Natural killer cell (primary cell): ENCODE data around the gene NPEPL1. TPM values are rescaled to one million over a fixed set of nuclear protein-coding genes. Genes with fewer than 3 reads are reported as not detected.

Experiments used
- ATAC-seq, 3 donors: fragments of 150-1000 bp in 2 of 3; fragments of 200-7000 bp in 1 of 3; cut with Tn5 transposase; 1 replicate in 1 of 3; 2 replicates in 2 of 3; pipeline ENCODE4 v1.10.0; 2021; ENCODE audit warnings: mild to moderate bottlenecking in 2 of 3, moderate library complexity in 2 of 3
- DNase-seq, 2 donors: peaks; one replicate each; pipeline versions ENCODE4 v3.0.0 to v3.0.0-alpha.2; 2013 to 2021; ENCODE audit warnings: mixed read lengths in 1 of 2
- H3K27ac ChIP-seq: one replicate; pipeline ENCODE4 v1.5.1; 2013; ENCODE audit warnings: mild to moderate bottlenecking, low read length
- H3K27me3 ChIP-seq: one replicate; pipeline ENCODE4 v1.6.1; 2013; ENCODE audit warnings: low read length; ENCODE audit not compliant: control insufficient read depth, insufficient read depth
- H3K36me3 ChIP-seq: one replicate; pipeline ENCODE4 v1.6.1; 2013; ENCODE audit warnings: low read length; ENCODE audit not compliant: control insufficient read depth, insufficient read depth
- H3K4me1 ChIP-seq: one replicate; pipeline ENCODE4 v1.6.1; 2013; ENCODE audit warnings: low read length; ENCODE audit not compliant: control insufficient read depth, insufficient read depth
- H3K4me3 ChIP-seq: one replicate; pipeline ENCODE4 v1.5.1; 2013; ENCODE audit warnings: low read length
- H3K9me3 ChIP-seq: one replicate; pipeline ENCODE4 v1.6.1; 2013; ENCODE audit warnings: low read length; ENCODE audit not compliant: control insufficient read depth, insufficient read depth
- H3K27ac Mint-ChIP-seq, 2 donors: one replicate each; pipeline ENCODE4 v1.8.0; 2022; ENCODE audit warnings: mild to moderate bottlenecking in 2 of 2, mixed read lengths in 2 of 2, moderate library complexity in 1 of 2
- H3K27me3 Mint-ChIP-seq, 2 donors: one replicate each; pipeline ENCODE4 v1.8.0; 2022; ENCODE audit warnings: low read depth in 2 of 2, mixed read lengths in 2 of 2
- H3K36me3 Mint-ChIP-seq: one replicate; pipeline ENCODE4 v1.8.0; 2022; ENCODE audit warnings: mixed read lengths
- H3K4me1 Mint-ChIP-seq, 2 donors: one replicate each; pipeline ENCODE4 v1.8.0; 2022; ENCODE audit warnings: mixed read lengths in 2 of 2
- H3K4me3 Mint-ChIP-seq: one replicate; pipeline ENCODE4 v1.8.0; 2022; ENCODE audit warnings: mild to moderate bottlenecking, moderate library complexity, mixed read lengths
- H3K9me3 Mint-ChIP-seq, 2 donors: one replicate each; pipeline ENCODE4 v1.8.0; 2022; ENCODE audit warnings: mixed read lengths in 2 of 2
- WGBS: methylation state at CpG from one replicate; pipeline ENCODE4 v1.1.7; 2013; ENCODE audit warnings: missing lambda C conversion rate; ENCODE audit not compliant: insufficient coverage; 5-methylcytosine and 5-hydroxymethylcytosine counted together
- intact Hi-C: fragments of 100-400 bp; cut with micrococcal nuclease; formaldehyde crosslinking; loops from one replicate; pipeline ENCODE4 v1.14.2; 2022
- total RNA-seq, 4 donors: library from RNA; stranded (reverse); fragments of 120-200 nt in 1 of 4; gene quantifications; one replicate each; pipeline versions ENCODE4 v1.2.3 to v1.2.4, GENCODE V29; 2013 to 2022
- TF ChIP-seq, protein P1 (sequence below): fragments of 200-600 bp; IDR thresholded peaks from one replicate; pipeline ENCODE4 v1.8.0; 2022; ENCODE audit warnings: antibody characterized with exemption

The NPEPL1 gene
- total RNA-seq, 3 donors from 2014 or later (not counting 1 experiment from before 2014, with no cell fraction given), result 66.0 to 83.7 (median 68.4) TPM

GRCh38 chr20:58718121-58718563, 25.5 kb downstream of the NPEPL1 start:
- Mint-ChIP-seq H3K4me1 (no peaks in the 10 kb centered on the region), H3K27ac (no peak overlapping the region), H3K9me3 (no peaks in the 10 kb centered on the region), H3K36me3 (no peaks in the 10 kb centered on the region), H3K4me3 (no peak overlapping the region), H3K27me3 (peaks cover 13 to 19% of the 10 kb centered on the region in 2 donors)
- ATAC-seq (no peak), DNase-seq (peak in 1 of 2 donors; percentile 11)
- Histone ChIP-seq H3K9me3 (no peaks in the 10 kb centered on the region), H3K27ac (no peak overlapping the region), H3K4me3 (no peak overlapping the region), H3K36me3 (no peaks in the 10 kb centered on the region), H3K4me1 (no peaks in the 10 kb centered on the region), H3K27me3 (peaks cover 6% of the 10 kb centered on the region)
- TF ChIP-seq, protein P1, sequence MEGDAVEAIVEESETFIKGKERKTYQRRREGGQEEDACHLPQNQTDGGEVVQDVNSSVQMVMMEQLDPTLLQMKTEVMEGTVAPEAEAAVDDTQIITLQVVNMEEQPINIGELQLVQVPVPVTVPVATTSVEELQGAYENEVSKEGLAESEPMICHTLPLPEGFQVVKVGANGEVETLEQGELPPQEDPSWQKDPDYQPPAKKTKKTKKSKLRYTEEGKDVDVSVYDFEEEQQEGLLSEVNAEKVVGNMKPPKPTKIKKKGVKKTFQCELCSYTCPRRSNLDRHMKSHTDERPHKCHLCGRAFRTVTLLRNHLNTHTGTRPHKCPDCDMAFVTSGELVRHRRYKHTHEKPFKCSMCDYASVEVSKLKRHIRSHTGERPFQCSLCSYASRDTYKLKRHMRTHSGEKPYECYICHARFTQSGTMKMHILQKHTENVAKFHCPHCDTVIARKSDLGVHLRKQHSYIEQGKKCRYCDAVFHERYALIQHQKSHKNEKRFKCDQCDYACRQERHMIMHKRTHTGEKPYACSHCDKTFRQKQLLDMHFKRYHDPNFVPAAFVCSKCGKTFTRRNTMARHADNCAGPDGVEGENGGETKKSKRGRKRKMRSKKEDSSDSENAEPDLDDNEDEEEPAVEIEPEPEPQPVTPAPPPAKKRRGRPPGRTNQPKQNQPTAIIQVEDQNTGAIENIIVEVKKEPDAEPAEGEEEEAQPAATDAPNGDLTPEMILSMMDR, result no peak
- intact Hi-C loops, result no loop called here
- WGBS, result 91% methylated on average over 14 of the region's 15 CpGs

DNA sequence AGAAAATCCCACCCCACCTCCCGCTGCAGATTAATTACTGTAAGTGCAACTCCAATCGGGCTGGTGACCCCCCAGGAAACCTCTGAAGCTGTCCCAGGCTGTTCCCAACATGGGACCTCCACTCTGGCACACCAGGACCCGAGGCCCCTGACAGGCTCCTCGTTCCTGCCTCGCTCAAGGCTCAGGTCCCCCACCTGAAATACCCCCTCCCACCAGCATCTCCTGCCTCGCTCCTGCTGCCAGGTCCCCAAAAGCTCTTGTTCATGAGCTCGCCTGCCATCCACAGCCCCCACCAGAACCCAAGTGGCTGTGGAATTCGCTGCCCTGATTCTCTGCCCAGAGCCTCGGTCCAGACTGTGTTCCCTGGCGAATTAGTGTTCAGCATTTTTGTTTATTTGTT, 26.1 kb downstream of the NPEPL1 start:
- no peaks in the 10 kb centered on the region for H3K9me3 Mint-ChIP-seq
- no peak for DNase-seq
- intact Hi-C loops, result no loop called here
- H3K4me1 ChIP-seq, result no peaks in the 10 kb centered on the region
- ATAC-seq, result no peak
- TF ChIP-seq, protein P1, result no peak
- no peak overlapping the region for H3K27ac ChIP-seq
- peaks cover 8% of the 10 kb centered on the region for H3K27me3 ChIP-seq
- H3K4me3 Mint-ChIP-seq, result no peak overlapping the region
- H3K4me1 Mint-ChIP-seq, result no peaks in the 10 kb centered on the region
- no peak overlapping the region for H3K4me3 ChIP-seq
- WGBS, result 83% methylated on average over 8 of the region's 10 CpGs
- H3K36me3 Mint-ChIP-seq, result no peaks in the 10 kb centered on the region
- no peaks in the 10 kb centered on the region for H3K36me3 ChIP-seq
- peaks cover 18 to 25% of the 10 kb centered on the region in 2 donors for H3K27me3 Mint-ChIP-seq
- H3K9me3 ChIP-seq, result no peaks in the 10 kb centered on the region
- H3K27ac Mint-ChIP-seq, result no peak overlapping the region

- H3K4me3 ChIP-seq, result no peak overlapping the region
- H3K4me3 Mint-ChIP-seq, result no peak overlapping the region
- no peak overlapping the region for H3K27ac Mint-ChIP-seq
- peaks cover 24 to 28% of the 10 kb centered on the region in 2 donors for H3K27me3 Mint-ChIP-seq
- H3K36me3 Mint-ChIP-seq, result no peaks in the 10 kb centered on the region
- ATAC-seq (no peak), DNase-seq (peak in 1 of 2 donors; percentile 9)
- no peak overlapping the region for H3K27ac ChIP-seq
- TF ChIP-seq, protein P1, result no peak
- intact Hi-C loops, result no loop called here
- H3K4me1 Mint-ChIP-seq, result no peaks in the 10 kb centered on the region
- H3K4me1 ChIP-seq, result no peaks in the 10 kb centered on the region
- H3K36me3 ChIP-seq, result no peaks in the 10 kb centered on the region
- no peaks in the 10 kb centered on the region for H3K9me3 Mint-ChIP-seq
- 92% methylated on average over 7 of the region's 7 CpGs for WGBS
- peaks cover 8% of the 10 kb centered on the region for H3K27me3 ChIP-seq
- no peaks in the 10 kb centered on the region for H3K9me3 ChIP-seq
These were observed 26.7 kb downstream of the NPEPL1 start for GRCh38 chr20:58719258-58719657.

GRCh38 chr20:58719971-58720371, 27.4 kb downstream of the NPEPL1 start:
- no peak overlapping the region for H3K4me3 Mint-ChIP-seq
- DNase-seq, result no peak
- whole genome bisulfite sequencing, result 58% methylated on average over 6 of the region's 6 CpGs

More at GRCh38 chr20:58719971-58720371, 27.4 kb downstream of the NPEPL1 start:
- Mint-ChIP-seq H3K9me3 (no peaks in the 10 kb centered on the region), H3K27ac (no peak overlapping the region), H3K27me3 (peaks cover 31 to 34% of the 10 kb centered on the region in 2 donors), H3K36me3 (no peaks in the 10 kb centered on the region), H3K4me1 (no peaks in the 10 kb centered on the region)
- H3K36me3 ChIP-seq, result no peaks in the 10 kb centered on the region
- intact Hi-C loops, result no loop called here
- TF ChIP-seq, protein P1, result no peak
- H3K9me3 ChIP-seq, result no peaks in the 10 kb centered on the region
- no peak for ATAC-seq
- H3K4me1 ChIP-seq, result no peaks in the 10 kb centered on the region
- peaks cover 8% of the 10 kb centered on the region for H3K27me3 ChIP-seq
- no peak overlapping the region for H3K4me3 ChIP-seq
- H3K27ac ChIP-seq, result no peak overlapping the region
